GM21717 (cell line): ENCODE results near the gene C15orf62.
A peak's percentile ranks its signal among the peaks of the same experiment; 100 is the strongest.

ENCODE experiments used
- ATAC-seq: cut with Tn5 transposase; IDR thresholded peaks from one replicate; pipeline ENCODE4 v1.9.1; 2021; ENCODE audit warnings: mild to moderate bottlenecking, moderate library complexity; ENCODE audit not compliant: unreplicated experiment

The C15orf62 gene

DNA sequence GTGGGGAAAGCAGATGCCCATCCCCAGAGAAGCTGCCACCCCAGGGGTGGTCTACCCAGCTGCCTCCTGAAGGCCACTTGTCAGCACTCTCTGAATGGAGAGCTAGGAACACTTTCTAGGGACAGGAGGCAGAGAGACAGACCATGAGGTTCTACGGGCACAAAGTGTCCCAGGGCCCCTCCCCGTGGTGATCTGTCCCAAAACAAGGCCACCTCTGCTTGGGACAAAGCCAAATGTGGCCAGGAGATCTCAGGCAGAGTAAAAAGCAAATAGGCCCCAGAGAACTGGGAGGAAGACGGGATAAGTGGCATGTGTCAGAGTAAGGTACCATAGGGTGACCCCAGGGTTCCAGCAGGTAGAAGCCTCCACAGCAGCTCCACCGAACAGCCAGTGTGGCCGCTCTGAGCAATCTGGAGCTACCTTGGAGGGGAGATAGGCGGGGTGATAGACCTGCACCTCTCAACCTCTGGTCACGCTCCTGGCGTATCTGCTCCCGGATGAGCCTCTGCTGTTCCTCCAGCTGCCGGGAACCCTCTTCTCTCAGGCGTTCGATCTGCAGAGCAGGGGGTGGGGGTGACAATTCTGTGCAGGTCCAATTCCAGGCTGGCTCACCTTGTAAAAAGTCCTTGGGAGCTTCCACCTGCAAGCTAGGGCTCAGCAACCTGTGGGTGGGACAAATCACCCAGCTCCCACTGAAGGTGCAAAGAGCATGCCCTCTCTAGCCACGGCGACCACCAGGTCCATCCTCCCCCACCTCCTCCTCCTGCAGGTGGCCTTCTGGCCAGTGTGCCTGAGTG, 6.2 kb downstream of the C15orf62 start:
- no peak for ATAC-seq

DNA sequence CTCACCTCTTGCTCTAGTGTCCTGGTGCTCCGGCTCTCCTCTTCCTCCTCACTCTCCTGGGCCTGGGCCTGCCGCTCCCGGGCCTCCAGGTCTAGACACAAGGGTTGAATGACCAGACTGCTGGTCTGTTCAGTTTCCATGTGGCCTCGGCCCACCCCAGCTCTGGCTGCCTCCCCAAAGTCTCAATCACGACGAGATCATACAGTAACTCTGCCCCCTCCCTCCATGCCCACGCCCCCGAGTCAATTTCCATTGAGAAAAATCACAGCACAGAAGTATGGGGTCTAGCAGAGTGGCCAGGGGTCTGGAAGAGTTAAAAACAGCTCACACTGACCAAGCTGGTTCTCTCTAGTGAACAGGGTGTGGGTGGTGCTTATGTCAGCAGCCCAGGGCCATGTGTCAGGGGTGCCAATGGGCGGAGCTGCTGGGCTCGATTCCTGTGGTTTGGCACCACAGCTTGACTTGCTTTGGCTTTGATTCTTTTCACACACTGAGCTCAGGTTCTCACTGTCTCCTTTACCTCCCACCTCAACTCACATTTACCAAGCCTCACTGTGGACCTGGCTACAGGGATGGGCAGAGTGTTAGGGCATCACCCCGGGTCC, 6.9 kb downstream of the C15orf62 start:
- ATAC-seq, result no peak

DNA sequence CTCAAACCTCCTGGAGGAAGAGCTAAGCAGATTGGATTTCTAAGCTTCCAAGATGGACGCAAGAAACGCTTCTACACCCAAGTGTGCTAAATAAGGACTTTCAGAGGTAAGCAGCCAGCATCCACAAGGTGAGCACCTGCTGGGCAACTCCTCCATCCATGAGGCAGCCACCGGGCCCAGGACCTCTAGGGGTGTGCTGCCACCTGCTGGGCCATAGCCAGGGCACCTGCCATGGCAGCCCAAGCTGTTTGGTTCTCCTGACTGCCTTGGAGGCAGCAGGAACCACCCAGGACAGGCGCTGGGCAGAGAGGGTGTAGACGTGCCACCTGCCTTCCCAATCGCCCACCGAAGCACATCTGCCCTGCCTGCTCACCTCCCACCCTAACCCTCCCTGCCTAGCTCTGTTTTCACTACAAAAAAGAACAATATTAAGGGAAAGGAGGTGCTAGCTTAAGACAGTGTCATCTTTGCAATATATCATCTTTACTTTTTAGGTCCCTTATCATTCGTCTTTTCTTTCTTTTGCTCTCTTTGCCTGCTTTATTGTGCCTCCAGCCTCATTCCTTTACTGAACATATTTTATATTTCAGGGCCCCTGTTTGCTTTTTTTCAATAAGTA, 12.9 kb downstream of the C15orf62 start:
- ATAC-seq, result no peak

GRCh38 chr15:40785164-40785563, 15.4 kb downstream of the C15orf62 start:
- ATAC-seq, result no peak

DNA sequence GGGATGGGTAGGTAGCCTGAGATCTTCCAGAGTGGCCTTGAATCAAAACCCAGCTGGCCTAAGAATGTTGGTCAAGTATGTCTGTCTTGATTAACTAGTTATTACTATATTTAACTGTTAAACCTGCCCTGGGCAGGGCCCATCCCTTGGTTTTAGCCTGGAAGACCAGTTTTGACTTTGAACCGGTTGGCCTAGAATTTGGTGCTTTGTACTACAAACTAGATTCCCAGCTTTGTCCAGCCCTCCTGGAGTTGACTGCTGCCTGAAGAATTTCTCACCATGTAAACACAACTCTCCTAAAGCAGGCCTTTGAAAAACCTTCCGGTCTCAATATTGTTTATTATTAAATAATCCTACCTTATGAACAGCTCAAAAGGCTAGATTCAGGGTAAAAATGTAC, 16.0 kb downstream of the C15orf62 start:
- ATAC-seq, result no peak

GRCh38 chr15:40787344-40787841, 17.6 kb downstream of the C15orf62 start:
- ATAC-seq, result no peak

DNA sequence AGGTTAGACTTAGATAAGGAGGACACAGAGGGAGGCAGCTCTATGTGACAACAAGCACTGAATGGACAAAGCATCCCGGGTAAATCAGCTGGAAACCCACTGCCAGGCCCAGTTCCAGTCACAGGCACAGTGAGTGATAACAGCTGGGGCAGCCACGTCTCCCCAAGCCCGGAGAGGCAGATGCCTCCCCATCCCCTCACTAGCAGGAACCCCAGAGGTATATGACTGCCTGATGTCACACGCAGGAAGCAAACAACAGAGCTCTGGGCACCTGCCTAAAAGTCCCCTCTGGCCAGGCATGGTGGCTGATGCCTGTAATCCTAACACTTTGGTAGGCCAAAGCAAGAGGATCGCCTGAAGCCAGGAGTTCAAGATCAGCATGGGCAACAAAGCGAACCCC, 18.2 kb downstream of the C15orf62 start:
- ATAC-seq, result no peak

DNA sequence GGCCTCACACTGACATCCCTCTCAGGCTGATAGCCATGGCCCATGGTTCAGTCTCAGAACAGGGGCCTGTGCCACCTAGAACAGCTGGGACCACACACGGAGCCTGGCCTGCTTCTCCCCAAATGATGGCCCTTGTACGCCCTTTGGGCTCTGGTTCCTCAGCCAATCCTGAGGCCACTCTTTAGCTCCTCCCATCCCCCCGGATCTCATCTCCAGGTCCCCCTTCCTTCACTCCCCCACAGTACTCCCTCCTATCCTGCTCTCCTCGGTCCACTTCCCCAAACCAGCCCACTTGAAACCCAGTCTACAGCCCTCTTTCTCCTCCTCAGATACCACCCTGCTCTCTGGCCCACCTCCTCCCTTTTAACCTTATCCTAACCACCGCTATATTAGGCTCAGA, 19.3 kb downstream of the C15orf62 start:
- ATAC-seq, result no peak

GRCh38 chr15:40789999-40790398, 20.2 kb downstream of the C15orf62 start:
- no peak for ATAC-seq

GRCh38 chr15:40790718-40791117, 20.9 kb downstream of the C15orf62 start:
- no peak for ATAC-seq

GRCh38 chr15:40792394-40792793, 22.6 kb downstream of the C15orf62 start:
- ATAC-seq, result no peak

DNA sequence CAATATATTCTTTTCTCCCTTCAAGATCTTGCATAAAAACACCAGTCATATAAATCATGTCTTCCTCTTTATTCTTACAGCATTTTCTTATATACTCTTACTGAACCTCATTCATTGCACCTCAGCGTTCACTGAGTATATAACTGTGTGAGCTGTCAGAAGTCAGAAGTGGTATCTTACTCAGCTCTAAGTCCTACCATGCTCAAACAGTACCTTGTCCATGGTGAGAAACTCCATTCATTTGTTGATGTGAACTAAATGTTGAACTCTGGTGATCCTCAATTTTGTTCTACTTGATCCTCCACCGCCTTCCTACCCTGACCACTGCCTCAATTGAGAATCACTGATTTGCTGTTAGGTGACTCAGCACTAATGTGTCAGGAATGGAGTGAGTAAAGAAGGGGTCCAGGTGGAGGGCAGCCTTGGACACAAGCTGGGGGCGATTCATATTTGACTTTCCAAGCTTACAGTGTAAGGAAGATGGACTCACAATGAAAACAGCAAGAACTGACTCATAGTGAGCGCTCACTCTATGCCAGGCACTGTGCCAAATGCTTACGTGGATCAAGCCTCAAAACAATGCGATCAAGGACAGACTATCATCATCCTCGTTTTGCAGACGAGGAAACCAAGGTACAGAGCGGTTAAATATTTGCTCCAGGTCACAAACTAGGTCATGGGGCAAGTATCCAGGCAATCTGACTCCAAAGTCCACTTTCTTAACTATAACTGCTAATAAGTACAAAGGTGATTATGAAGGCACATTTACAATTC, 23.6 kb downstream of the C15orf62 start:
- ATAC-seq, result no peak

DNA sequence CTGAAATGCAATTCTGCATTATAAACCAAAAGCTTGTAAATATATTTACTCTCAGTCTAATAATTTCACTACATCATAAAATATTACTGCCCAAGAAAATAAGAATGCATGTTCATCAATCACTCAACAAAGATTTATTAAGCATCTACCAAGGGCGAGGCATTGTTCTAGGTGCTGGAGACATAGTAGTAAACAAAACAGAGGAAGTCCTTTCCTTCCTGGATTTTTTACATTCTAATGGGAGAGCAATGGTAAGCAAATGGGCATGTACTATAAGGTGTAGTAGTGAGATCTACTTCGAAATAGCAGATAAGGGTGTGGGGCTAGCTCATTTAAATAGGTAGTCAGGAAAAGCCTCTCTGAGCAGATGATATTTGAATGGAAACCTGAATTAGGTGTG, 26.3 kb downstream of the C15orf62 start:
- ATAC-seq, result no peak

GRCh38 chr15:40796512-40796911, 26.7 kb downstream of the C15orf62 start:
- no peak for ATAC-seq

DNA sequence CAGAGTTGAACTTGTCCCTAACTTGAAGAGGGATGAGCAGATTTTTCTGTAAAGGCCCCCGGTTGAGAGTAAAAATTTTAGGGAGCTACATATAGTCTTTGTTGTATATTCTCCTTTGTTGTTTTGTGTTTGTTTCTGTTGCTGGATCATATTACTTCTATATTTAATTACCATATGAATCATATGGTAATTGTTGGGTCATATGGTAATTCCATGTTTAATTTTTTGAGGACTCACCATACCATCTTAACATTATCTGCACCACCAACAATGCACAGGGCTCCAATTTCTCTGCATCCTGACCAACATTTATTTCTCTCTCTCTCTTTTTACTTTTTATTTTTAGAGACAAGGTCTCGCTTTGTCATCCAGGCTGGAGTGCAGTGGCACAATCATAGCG, 29.7 kb downstream of the C15orf62 start:
- no peak for ATAC-seq

DNA sequence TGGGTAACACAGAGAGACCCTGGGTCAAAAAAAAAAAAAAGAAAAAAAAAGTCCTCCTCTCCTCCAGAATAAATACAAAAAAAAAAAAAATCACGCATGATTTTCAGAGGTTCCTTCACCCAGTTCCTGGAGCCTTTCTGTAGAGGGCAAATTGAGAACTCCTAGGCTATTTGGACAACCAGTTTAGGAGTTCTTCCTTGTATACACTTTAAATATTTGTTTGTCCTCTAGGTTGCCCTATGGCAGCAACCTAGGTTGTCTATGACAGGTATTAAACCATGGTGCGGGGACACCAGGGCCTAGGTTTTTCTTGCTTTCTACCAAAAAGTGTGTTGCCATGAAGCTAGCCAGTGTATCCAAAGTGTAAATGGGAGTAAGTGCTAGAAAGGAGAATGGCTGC, 33.3 kb downstream of the C15orf62 start:
- no peak for ATAC-seq

- ATAC-seq, result no peak
These were observed 33.9 kb downstream of the C15orf62 start for GRCh38 chr15:40803688-40804087.

GRCh38 chr15:40806672-40807027, 36.9 kb downstream of the C15orf62 start:
- no peak for ATAC-seq

DNA sequence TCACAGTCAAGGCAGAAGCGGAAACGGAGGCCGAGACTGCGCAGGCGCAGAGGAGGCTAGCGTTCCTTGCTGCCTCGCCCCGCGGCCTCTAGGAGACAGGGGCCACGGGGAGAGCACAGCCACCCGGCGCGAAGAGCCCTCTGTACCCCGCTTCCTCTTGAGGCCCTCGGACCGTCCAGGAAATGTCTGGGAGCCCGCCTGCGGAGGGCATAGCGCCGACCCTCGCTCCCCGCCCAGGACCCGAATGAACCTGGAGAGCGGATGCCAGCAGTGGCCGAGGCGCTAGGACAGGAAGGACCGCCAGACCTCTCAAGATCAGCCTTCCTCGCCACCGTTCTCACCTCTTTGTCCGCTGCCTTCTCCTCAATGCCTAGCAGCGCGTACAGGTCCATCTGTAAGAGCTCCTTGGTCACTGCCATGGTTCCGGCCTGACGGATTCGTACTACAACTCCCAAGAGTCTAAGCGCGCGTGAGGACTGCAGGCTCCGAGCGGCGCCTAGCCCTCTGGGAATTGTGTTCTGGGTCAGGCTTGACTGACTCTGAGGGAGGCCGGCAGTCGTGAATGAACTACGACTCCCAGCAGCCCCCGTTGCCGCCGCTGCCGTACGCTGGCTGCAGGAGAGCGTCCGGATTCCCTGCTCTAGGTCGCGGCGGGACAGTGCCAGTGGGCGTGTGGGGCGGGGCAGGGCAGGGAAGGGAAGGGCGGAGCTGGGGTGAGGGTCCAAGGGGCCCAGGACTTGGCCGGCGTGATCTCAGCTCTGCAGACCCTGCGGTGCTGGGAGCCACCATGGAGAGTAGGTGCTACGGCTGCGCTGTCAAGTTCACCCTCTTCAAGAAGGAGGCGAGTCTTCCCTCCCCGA, 37.5 kb downstream of the C15orf62 start, which contains the start of the genes DNAJC17 and ZFYVE19:
TSS of gene DNAJC17 (minus strand) at position 446 of the 860 bp plus-strand sequence. CDS start at position 419, 27 bp downstream.
TSS of gene ZFYVE19 (plus strand) at position 62 of the 860 bp plus-strand sequence. CDS start at position 563, 501 bp downstream.
- peak; percentile 87 for ATAC-seq

DNA sequence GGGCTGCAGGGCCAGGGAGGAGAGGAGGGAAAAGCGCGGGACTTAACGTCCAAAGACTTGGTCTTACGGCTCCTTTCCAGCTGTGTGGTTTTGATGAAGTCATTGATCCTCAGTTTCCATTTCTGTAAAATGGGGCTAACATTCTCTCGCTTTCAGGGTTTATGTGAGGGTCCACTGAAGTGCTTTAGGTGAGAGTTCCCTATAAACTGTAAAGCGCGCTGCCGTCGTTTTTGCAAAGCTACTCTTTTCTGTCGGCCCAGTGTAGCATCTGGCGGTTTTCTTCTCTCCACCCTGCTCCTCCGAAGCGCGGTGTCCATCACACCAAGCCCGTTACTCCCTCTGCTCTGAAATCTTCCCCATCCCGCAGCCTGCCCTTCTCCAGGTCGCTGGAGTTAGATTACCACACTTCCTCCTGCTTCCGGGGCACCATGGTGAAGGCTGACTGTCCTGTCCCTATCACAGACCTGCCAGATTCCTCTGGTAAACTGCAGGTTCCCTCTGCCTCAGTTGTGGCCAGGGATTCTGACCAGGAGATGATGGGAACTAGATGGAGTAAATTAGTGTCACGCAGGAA, 38.2 kb downstream of the C15orf62 start:
- no peak for ATAC-seq
